SH-SY5Y (cell line): ENCODE results near the gene KCNA4.

ENCODE experiments used
- GATA2 ChIP-seq: IDR thresholded peaks from 2 replicates; pipeline ENCODE4 v1.6.1; 2011; ENCODE audit warnings: mild to moderate bottlenecking, low read depth, low read length
- GATA3 ChIP-seq: IDR thresholded peaks from 2 replicates; pipeline ENCODE4 v1.6.1; 2011; ENCODE audit warnings: low read depth, mild to moderate bottlenecking, low read length, moderate library complexity

- no peak for TF ChIP-seq GATA2
- TF ChIP-seq GATA3 = no peak
Measured at GRCh38 chr11:29985248-29985647, 31.6 kb downstream of the KCNA4 start.
